Erythroblast (primary cell): ENCODE results near the gene HDAC6.
A peak's percentile ranks its signal among the peaks of the same experiment; 100 is the strongest.

Source experiments
- DNase-seq, 2 experiments: peaks; one replicate each; lab custom pipeline; 2025; lab: John Stamatoyannopoulos, UW
- GATA1 ChIP-seq: IDR thresholded peaks from 2 replicates; pipeline ENCODE4 v1.6.1; 2011; ENCODE audit warnings: low read depth, mild to moderate bottlenecking, control low read depth, low read length, moderate library complexity
- POLR2A ChIP-seq: IDR thresholded peaks from 2 replicates; pipeline ENCODE4 v1.6.1; 2011; ENCODE audit warnings: mild to moderate bottlenecking, low read length

HDAC6 gene

DNA sequence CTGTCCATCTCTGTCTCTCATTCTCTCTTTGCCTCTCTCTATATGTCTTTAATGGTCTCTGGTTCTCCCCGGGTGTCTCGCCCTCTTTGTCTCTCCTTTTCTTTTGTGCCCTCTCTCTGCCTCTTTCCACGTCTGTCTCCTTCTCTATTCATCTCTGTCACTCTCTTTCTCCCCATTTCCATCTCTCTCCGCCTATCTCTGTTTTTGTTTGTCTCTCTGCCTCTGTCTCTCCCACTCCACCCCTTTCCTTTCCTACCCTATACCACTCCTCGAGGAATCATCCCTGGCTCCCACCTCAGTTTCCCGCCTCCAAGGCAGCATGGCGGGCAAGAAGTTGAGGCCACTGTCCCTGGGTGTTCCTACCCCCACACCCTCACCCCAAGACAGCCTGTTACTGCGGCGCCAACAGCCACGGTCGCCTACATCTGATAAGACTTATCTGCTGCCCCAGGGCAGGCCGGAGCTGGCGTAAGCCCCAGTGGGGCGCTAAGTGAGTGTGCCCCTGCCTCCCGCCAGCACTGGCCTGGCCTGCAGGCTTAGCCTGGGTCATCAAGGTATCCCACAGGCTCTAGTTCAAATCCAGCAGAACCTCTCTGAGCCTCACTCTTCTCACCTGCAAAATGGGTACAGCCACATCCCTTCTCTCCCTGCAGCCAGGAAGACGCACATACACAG, 16.2 kb upstream of the HDAC6 start:
- DNase-seq: peak; percentile 88 to 95
- TF ChIP-seq GATA1 (peak; percentile 81), POLR2A (peak; percentile 59)

DNA sequence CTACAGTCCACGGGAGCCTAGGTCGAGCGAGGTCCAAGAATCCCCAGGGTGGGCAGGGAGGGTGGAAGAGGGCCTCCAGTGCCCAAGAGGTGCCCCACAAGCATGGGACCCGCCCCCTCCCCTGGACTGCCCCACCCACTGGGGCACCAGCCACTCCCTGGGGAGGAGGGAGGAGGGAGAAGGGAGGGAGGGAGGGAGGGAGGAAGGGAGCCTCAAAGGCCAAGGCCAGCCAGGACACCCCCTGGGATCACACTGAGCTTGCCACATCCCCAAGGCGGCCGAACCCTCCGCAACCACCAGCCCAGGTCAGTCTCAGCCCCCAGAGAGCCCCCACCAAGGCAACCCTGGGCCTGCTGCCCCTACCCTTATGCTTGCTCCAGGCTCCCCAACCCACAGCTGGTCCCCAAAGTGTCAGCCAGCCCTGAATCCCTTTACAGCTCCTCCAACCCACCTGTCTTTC, 15.5 kb upstream of the HDAC6 start, which contains the start of gene GATA1:
GATA1 (plus strand) TSS at position 250 of the 460 bp plus-strand sequence. CDS start 4,520 bp downstream, outside the sequence.
- TF ChIP-seq POLR2A: peak; percentile 72
- TF ChIP-seq GATA1: no peak

DNA sequence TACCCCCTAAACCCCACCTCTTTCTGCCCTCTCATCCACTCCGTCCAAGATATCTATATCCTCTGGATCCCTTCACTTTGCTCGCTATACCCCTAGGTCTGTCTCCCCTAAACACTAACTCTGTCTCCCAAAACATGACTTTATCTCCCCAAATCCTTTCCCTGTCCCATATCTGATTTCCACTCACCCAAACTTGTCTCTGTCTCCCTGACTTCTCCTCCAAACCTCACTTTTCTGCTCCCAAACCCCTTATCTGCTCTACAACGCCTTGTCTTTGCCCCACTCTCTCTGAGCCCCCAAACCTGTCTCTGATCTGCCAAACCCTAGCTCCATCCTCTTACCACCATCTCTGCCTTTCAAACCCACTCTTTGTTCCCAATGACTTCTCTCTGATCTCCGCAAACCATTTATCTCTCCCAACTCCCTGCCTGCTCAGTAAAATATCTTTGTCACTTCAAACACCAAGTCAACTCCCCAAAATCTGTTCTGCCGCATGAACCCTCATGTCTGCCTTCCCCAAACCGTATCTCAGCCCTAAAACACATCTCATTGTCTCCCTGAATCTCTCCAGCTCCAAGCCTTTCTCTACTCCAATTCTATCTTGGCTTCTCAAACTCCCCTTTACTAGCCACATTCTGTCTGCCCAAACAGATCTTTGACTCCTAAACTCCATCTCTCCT, 14.9 kb upstream of the HDAC6 start:
- TF ChIP-seq POLR2A: peak; percentile 6
- no peak for TF ChIP-seq GATA1
- DNase-seq: peak in 1 of 2 experiments; percentile 48

More for the DNA sequence above, 15.5 kb upstream of the HDAC6 start, which contains the start of gene GATA1:
- DNase-seq: peak; percentile 79 to 80

DNA sequence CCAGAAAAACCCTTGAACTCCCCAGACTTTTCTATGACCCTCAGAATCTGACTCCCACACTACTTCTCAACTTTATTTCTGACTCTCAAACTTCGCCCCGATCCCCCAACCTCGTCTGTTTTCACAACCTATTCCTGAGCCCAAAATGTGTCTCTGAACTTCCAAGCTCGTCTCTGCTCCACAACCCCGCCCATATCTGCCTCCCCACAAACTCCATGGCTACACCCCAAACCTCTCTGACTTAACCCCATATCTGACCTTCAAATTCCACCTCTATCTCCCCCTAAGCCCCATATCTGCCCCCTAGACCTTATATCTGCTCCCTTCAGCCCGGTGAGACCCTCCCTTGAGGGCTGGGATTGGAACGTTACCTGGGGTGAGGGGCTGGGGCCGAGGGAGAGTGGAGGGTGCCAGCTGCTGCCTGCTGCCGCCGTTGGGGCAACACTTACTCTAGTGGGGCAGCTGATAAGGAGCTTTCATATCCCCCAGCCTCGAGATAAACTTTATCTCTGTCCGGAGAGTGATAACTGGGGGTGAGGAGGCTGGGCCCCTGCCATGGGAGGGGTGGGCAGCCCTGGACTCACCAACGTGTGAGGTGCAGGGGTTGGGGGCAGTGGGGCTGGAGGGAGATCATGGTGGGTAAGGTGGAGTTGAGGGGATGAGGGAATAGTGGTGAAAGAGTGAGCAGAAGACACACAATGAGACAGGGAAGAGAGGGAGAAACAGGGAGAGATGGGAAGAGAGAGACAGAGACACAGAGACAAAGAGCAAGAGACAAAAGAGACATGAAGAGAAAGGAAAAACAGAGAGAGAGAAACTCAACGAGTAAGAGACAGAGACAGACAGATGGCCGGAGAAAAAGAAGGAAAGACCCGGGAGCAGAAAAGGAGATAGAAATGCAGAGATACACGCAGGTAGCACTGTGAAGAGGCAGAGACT, 14.1 kb upstream of the HDAC6 start:
- TF ChIP-seq GATA1 (no peak), POLR2A (no peak)
- DNase-seq: peak; percentile 61 to 68

DNA sequence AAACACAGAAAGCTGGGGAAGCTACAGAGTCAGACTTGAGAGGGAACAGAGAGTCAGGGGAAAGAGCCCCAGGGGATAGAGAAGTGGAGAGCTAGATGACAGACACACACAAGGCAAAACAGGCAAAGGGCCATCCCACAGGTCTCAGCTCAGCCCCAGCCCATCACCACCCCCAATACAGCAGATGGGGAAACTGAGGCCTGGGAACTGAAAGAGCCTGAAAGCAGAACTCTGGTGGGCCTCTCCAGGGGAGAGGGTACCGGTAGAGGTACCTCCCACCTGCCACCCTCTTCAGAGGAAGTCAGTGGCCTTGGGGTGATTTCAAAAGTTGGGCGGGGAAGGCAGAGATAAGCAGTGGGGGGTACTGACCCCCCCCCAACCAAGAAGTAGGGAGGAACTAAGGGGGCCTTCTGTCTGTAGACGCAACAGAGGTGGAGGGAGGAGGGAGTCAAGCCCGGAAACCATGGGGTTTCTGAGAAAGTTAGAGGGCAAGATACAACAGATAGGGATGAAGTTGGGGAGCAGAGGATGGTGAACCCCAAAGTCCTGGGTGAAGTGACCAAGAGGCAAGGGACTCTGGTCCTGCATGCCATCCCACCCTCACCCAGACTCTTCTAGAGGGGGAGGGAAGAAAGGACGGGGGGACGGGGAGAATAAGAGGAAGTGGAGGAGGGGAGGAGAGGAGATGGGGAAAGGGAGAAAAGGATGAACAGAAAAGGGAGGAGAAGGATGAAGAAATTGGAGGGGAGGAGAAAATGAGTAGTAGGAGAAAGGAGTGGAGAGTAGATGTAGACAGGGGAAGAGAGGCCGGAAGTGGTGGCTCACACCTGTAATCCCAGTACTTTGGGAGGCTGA, 12.3 kb upstream of the HDAC6 start:
- peak; percentile 61 to 71 for DNase-seq

DNA sequence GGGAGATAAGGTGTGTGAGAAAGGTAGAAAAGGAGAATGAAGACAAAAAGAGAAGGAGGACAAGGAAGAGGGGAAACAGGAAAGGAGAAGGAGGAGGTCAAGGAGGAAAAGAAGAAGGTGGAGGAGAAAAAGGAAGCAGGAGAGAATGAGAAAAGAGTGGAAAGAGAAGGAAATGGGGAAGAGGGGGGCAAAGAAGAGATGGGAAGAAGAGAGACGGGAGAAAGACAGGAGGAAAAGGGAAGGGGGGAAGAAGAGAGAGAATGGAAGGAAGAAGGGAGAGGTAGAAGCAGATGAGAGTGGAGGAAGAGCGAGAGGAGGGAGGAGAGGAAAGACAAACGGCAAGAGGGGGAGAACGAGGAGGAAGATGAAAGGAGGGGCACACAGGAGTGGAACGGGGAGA, 11.4 kb upstream of the HDAC6 start:
- no peak for TF ChIP-seq POLR2A
- no peak for TF ChIP-seq GATA1
- no peak for DNase-seq

More for the DNA sequence above, 12.3 kb upstream of the HDAC6 start:
- TF ChIP-seq GATA1 (no peak), POLR2A (peak; percentile 48)

DNA sequence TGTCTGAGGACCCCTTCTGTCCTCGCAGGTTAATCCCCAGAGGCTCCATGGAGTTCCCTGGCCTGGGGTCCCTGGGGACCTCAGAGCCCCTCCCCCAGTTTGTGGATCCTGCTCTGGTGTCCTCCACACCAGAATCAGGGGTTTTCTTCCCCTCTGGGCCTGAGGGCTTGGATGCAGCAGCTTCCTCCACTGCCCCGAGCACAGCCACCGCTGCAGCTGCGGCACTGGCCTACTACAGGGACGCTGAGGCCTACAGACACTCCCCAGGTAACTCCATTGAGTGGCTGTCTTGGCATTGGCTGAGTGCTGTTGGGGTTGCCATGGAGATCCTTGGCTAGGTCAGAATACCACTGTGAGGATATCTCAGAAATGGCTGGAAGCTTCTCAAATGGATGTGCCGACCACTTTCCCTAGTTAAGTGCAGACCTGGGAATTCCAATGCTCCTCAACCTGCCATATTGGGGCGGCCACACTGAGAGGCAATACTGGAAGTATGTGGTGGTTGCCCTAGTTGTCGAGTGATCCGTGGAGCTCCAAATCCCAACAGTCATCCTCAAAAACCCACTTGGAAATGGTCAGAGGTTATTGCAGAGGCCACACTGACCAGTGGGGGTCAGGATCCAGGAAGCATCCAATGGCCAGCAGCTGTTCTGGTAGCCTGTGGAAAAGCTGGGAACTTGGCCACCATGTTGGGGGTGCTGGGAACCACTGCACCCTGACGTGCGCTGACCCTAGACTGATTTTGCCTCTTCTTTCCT, 10.6 kb upstream of the HDAC6 start:
- no peak for TF ChIP-seq POLR2A
- no peak for TF ChIP-seq GATA1
- no peak for DNase-seq

DNA sequence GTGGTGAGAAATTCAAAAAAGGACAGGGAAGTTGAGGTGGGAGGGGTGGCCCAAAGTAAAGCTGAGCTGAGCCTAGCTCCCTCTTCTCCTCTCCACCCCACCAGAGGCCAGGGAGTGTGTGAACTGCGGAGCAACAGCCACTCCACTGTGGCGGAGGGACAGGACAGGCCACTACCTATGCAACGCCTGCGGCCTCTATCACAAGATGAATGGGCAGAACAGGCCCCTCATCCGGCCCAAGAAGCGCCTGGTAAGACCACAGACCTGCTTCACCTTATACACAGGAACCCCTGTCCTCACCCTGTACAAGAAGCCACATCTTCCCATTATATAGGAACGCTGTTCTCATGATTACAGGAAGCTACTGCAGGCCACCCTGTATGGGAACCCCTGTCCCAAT, 9.6 kb upstream of the HDAC6 start:
- TF ChIP-seq POLR2A (no peak), GATA1 (no peak)
- DNase-seq: no peak

DNA sequence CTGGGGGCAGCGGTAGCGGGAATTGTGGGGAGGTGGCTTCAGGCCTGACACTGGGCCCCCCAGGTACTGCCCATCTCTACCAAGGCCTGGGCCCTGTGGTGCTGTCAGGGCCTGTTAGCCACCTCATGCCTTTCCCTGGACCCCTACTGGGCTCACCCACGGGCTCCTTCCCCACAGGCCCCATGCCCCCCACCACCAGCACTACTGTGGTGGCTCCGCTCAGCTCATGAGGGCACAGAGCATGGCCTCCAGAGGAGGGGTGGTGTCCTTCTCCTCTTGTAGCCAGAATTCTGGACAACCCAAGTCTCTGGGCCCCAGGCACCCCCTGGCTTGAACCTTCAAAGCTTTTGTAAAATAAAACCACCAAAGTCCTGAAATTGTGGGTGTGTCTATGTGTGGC, 7.9 kb upstream of the HDAC6 start:
- TF ChIP-seq POLR2A (no peak), GATA1 (no peak)
- no peak for DNase-seq

DNA sequence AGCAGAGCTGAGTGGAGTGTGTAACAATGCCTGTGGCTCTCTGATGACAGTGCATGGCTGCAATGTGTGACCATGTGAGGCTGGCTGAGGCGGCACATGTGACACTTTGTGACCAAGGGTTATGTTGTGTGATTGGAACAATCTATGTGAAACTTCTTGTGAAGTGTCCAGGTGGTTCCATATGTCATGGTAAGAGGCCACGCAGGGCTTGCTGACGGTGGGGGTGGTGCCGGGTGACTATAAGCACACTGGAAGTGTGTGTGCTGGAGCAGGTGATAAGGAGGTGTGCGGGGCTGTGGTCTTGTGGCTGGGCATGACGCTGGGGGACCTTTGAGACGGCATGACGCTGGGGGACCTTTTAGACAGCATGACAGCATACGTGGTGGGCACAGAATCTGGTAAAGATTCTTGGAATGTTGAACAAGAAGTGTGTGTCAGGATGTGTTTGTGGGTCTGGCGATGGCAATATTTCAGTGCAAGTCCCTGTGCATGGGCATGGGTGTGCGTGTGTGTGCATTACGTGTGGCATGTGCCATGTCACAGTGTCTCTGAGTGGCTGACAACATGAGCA, 7.4 kb upstream of the HDAC6 start:
- DNase-seq: peak; percentile 78 to 92
- TF ChIP-seq GATA1: no peak
- TF ChIP-seq POLR2A: peak; percentile 46

DNA sequence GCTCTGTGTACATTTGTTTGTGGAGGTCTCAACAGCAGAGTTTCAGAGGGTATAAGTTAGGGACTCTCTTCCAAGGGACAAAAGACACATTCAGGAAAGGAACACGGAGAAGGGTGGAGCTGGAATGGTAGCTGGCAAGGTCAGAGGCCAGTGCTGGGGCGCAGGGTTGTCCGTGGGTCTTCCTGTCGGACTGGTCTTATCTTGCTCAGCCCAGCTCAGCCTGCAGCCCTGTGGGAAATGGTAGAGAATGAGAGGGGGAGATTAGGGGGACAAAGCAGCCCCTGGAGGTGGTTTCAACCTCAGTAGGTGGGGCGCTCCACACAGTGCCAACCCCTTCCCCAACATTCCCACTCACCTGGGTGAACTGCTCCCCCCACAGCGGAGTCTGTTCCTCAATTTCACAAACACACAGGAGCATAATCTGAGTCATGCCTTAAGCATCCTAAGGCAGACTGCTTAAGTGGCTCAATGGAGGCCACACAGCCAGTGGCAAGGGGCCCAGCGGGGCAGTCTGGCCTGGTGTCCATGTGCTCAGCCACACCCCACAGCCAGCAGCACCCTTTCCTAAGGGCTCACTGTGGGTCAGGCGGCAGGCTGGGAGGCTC, 6.9 kb upstream of the HDAC6 start:
- DNase-seq: peak; percentile 56 to 66
- peak; percentile 15 for TF ChIP-seq POLR2A
- TF ChIP-seq GATA1: no peak
